ENCODE results near the gene BST1. TPM values are rescaled to one million over a fixed set of nuclear protein-coding genes. Genes with fewer than 3 reads are reported as not detected.

BST1 gene
- total RNA-seq, 1 donor from 2014 or later = 0.45 TPM

- peaks cover 10% of the 10 kb centered on the region for H3K9me3 Mint-ChIP-seq
- no peaks in the 10 kb centered on the region for H3F3A ChIP-seq (ENCODE audit: low read depth)
- TF ChIP-seq EZH2 (IDR thresholded peaks at IDR 0.05) (no peak), EZH2phosphoT487 (IDR thresholded peaks at IDR 0.05) (no peak), CTCF (IDR thresholded peaks at IDR 0.05) (no peak)
These were observed 27.5 kb upstream of the BST1 start for GRCh38 chr4:15675356-15675755.

DNA sequence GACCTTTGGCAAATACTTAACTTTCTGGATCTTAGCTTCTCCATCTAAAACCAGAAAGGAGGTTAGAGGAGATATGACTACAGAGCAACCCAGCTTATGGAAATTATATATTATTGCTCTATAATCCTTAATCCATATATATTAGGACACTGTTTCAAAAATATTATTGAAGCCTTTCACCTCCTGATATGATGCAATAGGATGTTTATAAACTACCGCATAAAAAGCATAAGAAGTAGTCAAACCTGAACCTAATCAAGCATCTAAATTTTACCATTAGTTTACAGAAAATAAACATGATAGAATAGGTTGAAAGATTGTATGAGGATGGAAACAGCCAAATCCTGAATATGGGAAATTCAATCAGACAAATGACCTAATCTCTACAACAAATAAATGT, 26.8 kb upstream of the BST1 start:
- H3K4me3 ChIP-seq = no peak overlapping the region
- Mint-ChIP-seq H3K27me3 (ENCODE audit: insufficient read depth, low read depth) (no peaks in the 10 kb centered on the region), H3K27ac (no peak overlapping the region), H3K9me3 (peaks cover 10% of the 10 kb centered on the region), H3K4me1 (peaks cover 7% of the 10 kb centered on the region), H3K4me3 (no peak overlapping the region), H3K36me3 (peaks cover 36% of the 10 kb centered on the region)
- H3K9me3 ChIP-seq (ENCODE audit: low read depth) = no peaks in the 10 kb centered on the region
- no peak overlapping the region for H3K4me2 ChIP-seq
- peaks cover 100% of the 10 kb centered on the region for H3K79me2 ChIP-seq (ENCODE audit: low read depth)
- no peak overlapping the region for H2AFZ ChIP-seq (replicated peaks)
- DNase-seq (ENCODE audit: low spot score) = no peak
- peaks cover 7% of the 10 kb centered on the region for H3F3A ChIP-seq (ENCODE audit: low read depth)
- H3K27ac ChIP-seq = no peak overlapping the region
- TF ChIP-seq EZH2phosphoT487 (IDR thresholded peaks at IDR 0.05) (no peak), EZH2 (IDR thresholded peaks at IDR 0.05) (no peak), CTCF (IDR thresholded peaks at IDR 0.05) (no peak)
- no peaks in the 10 kb centered on the region for H3K27me3 ChIP-seq
- peaks cover 16% of the 10 kb centered on the region for H3K4me1 ChIP-seq
- H4K20me1 ChIP-seq (ENCODE audit: low read depth) = no peaks in the 10 kb centered on the region
- H3K9ac ChIP-seq = no peak overlapping the region
- H3K36me3 ChIP-seq = no peaks in the 10 kb centered on the region

More at GRCh38 chr4:15675356-15675755, 27.5 kb upstream of the BST1 start:
- Histone ChIP-seq H2AFZ (replicated peaks) (no peak overlapping the region), H3K9ac (no peak overlapping the region), H4K20me1 (ENCODE audit: low read depth) (no peaks in the 10 kb centered on the region), H3K4me3 (no peak overlapping the region), H3K9me3 (ENCODE audit: low read depth) (no peaks in the 10 kb centered on the region), H3K4me1 (peaks cover 16% of the 10 kb centered on the region), H3K27me3 (no peaks in the 10 kb centered on the region), H3K79me2 (ENCODE audit: low read depth) (peaks cover 99% of the 10 kb centered on the region), H3K27ac (no peak overlapping the region), H3K36me3 (no peaks in the 10 kb centered on the region), H3K4me2 (no peak overlapping the region)
- no peak overlapping the region for H3K27ac Mint-ChIP-seq
- DNase-seq (ENCODE audit: low spot score) = no peak
- H3K27me3 Mint-ChIP-seq (ENCODE audit: insufficient read depth, low read depth) = no peaks in the 10 kb centered on the region
- peaks cover 7% of the 10 kb centered on the region for H3K4me1 Mint-ChIP-seq
- no peak overlapping the region for H3K4me3 Mint-ChIP-seq
- peaks cover 36% of the 10 kb centered on the region for H3K36me3 Mint-ChIP-seq

DNA sequence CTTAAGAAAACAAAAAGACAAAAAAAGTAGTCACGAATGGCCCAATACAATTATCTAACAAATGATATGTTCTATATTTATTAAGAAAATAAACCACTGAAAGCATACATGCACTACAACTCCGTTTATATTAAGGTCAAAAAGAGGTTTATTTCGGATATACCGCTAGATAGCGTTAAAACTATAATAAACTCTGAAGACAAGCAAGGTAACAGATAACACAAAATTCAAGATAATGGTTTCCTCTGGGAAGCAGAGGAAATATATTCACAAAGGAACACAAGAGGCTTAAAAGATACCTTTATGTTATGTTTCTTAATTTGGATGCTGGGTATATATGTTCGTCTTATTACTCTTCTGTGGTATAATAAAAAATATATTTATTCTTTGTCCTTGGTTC, 26.0 kb upstream of the BST1 start:
- Histone ChIP-seq H3K36me3 (no peaks in the 10 kb centered on the region), H2AFZ (replicated peaks) (no peak overlapping the region), H3K79me2 (ENCODE audit: low read depth) (peaks cover 94% of the 10 kb centered on the region), H3F3A (ENCODE audit: low read depth) (peaks cover 13% of the 10 kb centered on the region), H3K9me3 (ENCODE audit: low read depth) (no peaks in the 10 kb centered on the region), H4K20me1 (ENCODE audit: low read depth) (no peaks in the 10 kb centered on the region), H3K4me1 (peaks cover 16% of the 10 kb centered on the region), H3K4me2 (no peak overlapping the region), H3K27me3 (no peaks in the 10 kb centered on the region), H3K9ac (no peak overlapping the region), H3K4me3 (no peak overlapping the region), H3K27ac (no peak overlapping the region)
- Mint-ChIP-seq H3K9me3 (peaks cover 10% of the 10 kb centered on the region), H3K27me3 (ENCODE audit: insufficient read depth, low read depth) (no peaks in the 10 kb centered on the region), H3K4me1 (peaks cover 7% of the 10 kb centered on the region), H3K4me3 (no peak overlapping the region), H3K36me3 (peaks cover 29% of the 10 kb centered on the region), H3K27ac (no peak overlapping the region)
- DNase-seq (ENCODE audit: low spot score) = no peak
- TF ChIP-seq CTCF (IDR thresholded peaks at IDR 0.05) (no peak), EZH2 (IDR thresholded peaks at IDR 0.05) (no peak), EZH2phosphoT487 (IDR thresholded peaks at IDR 0.05) (no peak)

All from neural progenitor cell (in vitro differentiated cells).